Measurements from ENCODE around the gene DLGAP5. TPM values are rescaled to one million over a fixed set of nuclear protein-coding genes. Genes with fewer than 3 reads are reported as not detected.

DLGAP5 gene
- total and polyA plus RNA-seq, 2 experiments from 2014 or later = 13.5 to 15.5 TPM

- H3K9me3 ChIP-seq (ENCODE audit: low read depth) = no peaks in the 10 kb centered on the region
- H4K20me1 ChIP-seq (ENCODE audit: insufficient read depth) = no peaks in the 10 kb centered on the region
- no peaks in the 10 kb centered on the region for H3K9me2 ChIP-seq (ENCODE audit: insufficient read depth)
- DNase-seq = no peak
- H3F3A ChIP-seq (ENCODE audit: insufficient read depth) = no peaks in the 10 kb centered on the region
- H2AFZ ChIP-seq = no peak overlapping the region
- no peak overlapping the region for H3K4me3 ChIP-seq
- no peak overlapping the region for H3K27ac ChIP-seq
- no peaks in the 10 kb centered on the region for H3K36me3 ChIP-seq (ENCODE audit: low read depth)
- 0 out of 2 replicates have a peak, but pooled peaks cover 5% of the 10 kb centered on the region for H3K4me1 ChIP-seq (ENCODE audit: insufficient read depth)
- H3K4me2 ChIP-seq (ENCODE audit: unreplicated experiment) = no peak overlapping the region
- H3K9ac ChIP-seq = no peak overlapping the region
- H3K27me3 ChIP-seq (replicated peaks; ENCODE audit: insufficient read depth) = no peaks in the 10 kb centered on the region
- TF ChIP-seq EZH2 (IDR thresholded peaks at IDR 0.05; ENCODE audit: insufficient read depth, poor library complexity, severe bottlenecking) (no peak), EZH2phosphoT487 (IDR thresholded peaks at IDR 0.05; ENCODE audit: insufficient read depth, low read depth) (no peak)
- H3K79me2 ChIP-seq (ENCODE audit: insufficient read depth) = no peaks in the 10 kb centered on the region
- in situ Hi-C loops (cut with MboI) = no loop called here
- 91 to 92% methylated on average over 2 of the region's 2 CpGs for WGBS, 2 experiments (ENCODE audit: low coverage in 1 of 2, low lambda C conversion rate in 2 of 2, missing lambda C conversion rate in 2 of 2)
Observed at GRCh38 chr14:55114720-55115119, 76.7 kb downstream of the DLGAP5 start.

GRCh38 chr14:55111122-55111708, 80.2 kb downstream of the DLGAP5 start:
- Histone ChIP-seq H3K36me3 (ENCODE audit: low read depth) (no peaks in the 10 kb centered on the region), H3K9me3 (ENCODE audit: low read depth) (no peaks in the 10 kb centered on the region), H3K9me2 (ENCODE audit: insufficient read depth) (no peaks in the 10 kb centered on the region), H3F3A (ENCODE audit: insufficient read depth) (peaks cover 20% of the 10 kb centered on the region), H3K4me2 (ENCODE audit: unreplicated experiment) (no peak overlapping the region), H3K79me2 (ENCODE audit: insufficient read depth) (no peaks in the 10 kb centered on the region), H2AFZ (no peak overlapping the region), H4K20me1 (ENCODE audit: insufficient read depth) (no peaks in the 10 kb centered on the region), H3K4me1 (ENCODE audit: insufficient read depth) (peaks cover 28% of the 10 kb centered on the region), H3K27ac (no peak overlapping the region), H3K27me3 (replicated peaks; ENCODE audit: insufficient read depth) (no peaks in the 10 kb centered on the region), H3K4me3 (no peak overlapping the region), H3K9ac (no peak overlapping the region)
- no peak for TF ChIP-seq EZH2phosphoT487 (IDR thresholded peaks at IDR 0.05; ENCODE audit: insufficient read depth, low read depth)
- no peak for TF ChIP-seq EZH2 (IDR thresholded peaks at IDR 0.05; ENCODE audit: insufficient read depth, poor library complexity, severe bottlenecking)
- in situ Hi-C loops (cut with MboI) = no loop called here
- no peak for DNase-seq
- WGBS, 2 experiments (ENCODE audit: low coverage in 1 of 2, low lambda C conversion rate in 2 of 2, missing lambda C conversion rate in 2 of 2) = 93 to 96% methylated on average over 10 of the region's 10 CpGs

- Histone ChIP-seq H3K79me2 (ENCODE audit: insufficient read depth) (no peaks in the 10 kb centered on the region), H3K27ac (no peak overlapping the region), H3F3A (ENCODE audit: insufficient read depth) (peaks cover 20% of the 10 kb centered on the region), H3K36me3 (ENCODE audit: low read depth) (no peaks in the 10 kb centered on the region), H3K4me3 (no peak overlapping the region), H3K4me1 (ENCODE audit: insufficient read depth) (peaks cover 29% of the 10 kb centered on the region), H3K27me3 (replicated peaks; ENCODE audit: insufficient read depth) (no peaks in the 10 kb centered on the region), H2AFZ (no peak overlapping the region), H3K9ac (no peak overlapping the region), H3K9me3 (ENCODE audit: low read depth) (no peaks in the 10 kb centered on the region), H4K20me1 (ENCODE audit: insufficient read depth) (no peaks in the 10 kb centered on the region), H3K9me2 (ENCODE audit: insufficient read depth) (no peaks in the 10 kb centered on the region), H3K4me2 (ENCODE audit: unreplicated experiment) (no peak overlapping the region)
- no peak for DNase-seq
- 97 to 100% methylated on average over 1 of the region's 1 CpG for WGBS, 2 experiments (ENCODE audit: low coverage in 1 of 2, low lambda C conversion rate in 2 of 2, missing lambda C conversion rate in 2 of 2)
- no peak for TF ChIP-seq EZH2 (IDR thresholded peaks at IDR 0.05; ENCODE audit: insufficient read depth, poor library complexity, severe bottlenecking)
- TF ChIP-seq EZH2phosphoT487 (IDR thresholded peaks at IDR 0.05; ENCODE audit: insufficient read depth, low read depth) = no peak
- in situ Hi-C loops (cut with MboI) = no loop called here
Observed at GRCh38 chr14:55109836-55110235, 81.5 kb downstream of the DLGAP5 start.

GRCh38 chr14:55107766-55108554, 83.4 kb downstream of the DLGAP5 start:
- 1 to 2% methylated on average over 19 of the region's 19 CpGs for whole genome bisulfite sequencing, 2 experiments (ENCODE audit: low coverage in 1 of 2, low lambda C conversion rate in 2 of 2, missing lambda C conversion rate in 2 of 2)
- peak overlapping the region; percentile 66 for H2AFZ ChIP-seq
- H3F3A ChIP-seq (ENCODE audit: insufficient read depth) = peaks cover 37% of the 10 kb centered on the region
- H3K9ac ChIP-seq = peak overlapping the region; percentile 93
- H3K79me2 ChIP-seq (ENCODE audit: insufficient read depth) = no peaks in the 10 kb centered on the region
- H3K4me1 ChIP-seq (ENCODE audit: insufficient read depth) = peaks cover 45% of the 10 kb centered on the region
- TF ChIP-seq EZH2phosphoT487 (IDR thresholded peaks at IDR 0.05; ENCODE audit: insufficient read depth, low read depth) (no peak), EZH2 (IDR thresholded peaks at IDR 0.05; ENCODE audit: insufficient read depth, poor library complexity, severe bottlenecking) (no peak)
- peak overlapping the region; percentile 55 for H3K4me3 ChIP-seq
- DNase-seq = peak; percentile 99
- H4K20me1 ChIP-seq (ENCODE audit: insufficient read depth) = no peaks in the 10 kb centered on the region
- H3K9me3 ChIP-seq (ENCODE audit: low read depth) = no peaks in the 10 kb centered on the region
- in situ Hi-C loops (cut with MboI) = no loop called here
- H3K36me3 ChIP-seq (ENCODE audit: low read depth) = no peaks in the 10 kb centered on the region
- H3K27ac ChIP-seq = peak overlapping the region; percentile 100
- peak overlapping the region; percentile 80 for H3K4me2 ChIP-seq (ENCODE audit: unreplicated experiment)
- no peaks in the 10 kb centered on the region for H3K9me2 ChIP-seq (ENCODE audit: insufficient read depth)
- H3K27me3 ChIP-seq (replicated peaks; ENCODE audit: insufficient read depth) = no peaks in the 10 kb centered on the region
